ENCODE results near the gene OSBPL5.

- TF ChIP-seq POLR2A (IDR thresholded peaks at IDR 0.05): no peak
- TF ChIP-seq EP300 (IDR thresholded peaks at IDR 0.05): no peak
- no peak for TF ChIP-seq CTCF (IDR thresholded peaks at IDR 0.05)
Observed at GRCh38 chr11:3044915-3045314, 120.2 kb downstream of the OSBPL5 start.
